SW 1271 (cell line): Measurements from ENCODE around the gene ARFIP1.

Experiments
- DNase-seq, 2 experiments: peaks; one replicate each; lab custom pipeline; 2025; lab: John Stamatoyannopoulos, UW

ARFIP1 gene

GRCh38 chr4:152898606-152899005, 118.9 kb downstream of the ARFIP1 start:
- DNase-seq: no peak

GRCh38 chr4:152900395-152900794, 120.6 kb downstream of the ARFIP1 start:
- no peak for DNase-seq

DNA sequence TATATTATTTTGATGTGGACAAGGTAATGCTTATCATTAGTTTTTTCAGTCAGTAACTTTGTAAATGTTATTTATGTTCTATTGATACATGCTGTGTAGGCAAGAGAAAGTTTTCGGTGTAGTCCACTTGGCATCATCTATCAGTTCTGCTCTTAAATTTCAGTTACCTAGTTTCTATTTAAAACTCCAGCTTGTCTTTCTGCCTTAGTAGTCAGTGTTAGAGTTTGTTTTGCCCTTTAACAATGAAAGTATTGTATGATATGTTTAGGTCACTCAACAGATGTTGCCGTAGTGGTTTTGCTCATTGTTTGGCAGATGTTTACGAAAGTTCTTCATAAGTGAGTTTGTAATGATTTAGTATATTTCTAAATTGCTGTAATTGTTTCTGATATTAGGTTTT, 121.5 kb downstream of the ARFIP1 start:
- DNase-seq: no peak

DNA sequence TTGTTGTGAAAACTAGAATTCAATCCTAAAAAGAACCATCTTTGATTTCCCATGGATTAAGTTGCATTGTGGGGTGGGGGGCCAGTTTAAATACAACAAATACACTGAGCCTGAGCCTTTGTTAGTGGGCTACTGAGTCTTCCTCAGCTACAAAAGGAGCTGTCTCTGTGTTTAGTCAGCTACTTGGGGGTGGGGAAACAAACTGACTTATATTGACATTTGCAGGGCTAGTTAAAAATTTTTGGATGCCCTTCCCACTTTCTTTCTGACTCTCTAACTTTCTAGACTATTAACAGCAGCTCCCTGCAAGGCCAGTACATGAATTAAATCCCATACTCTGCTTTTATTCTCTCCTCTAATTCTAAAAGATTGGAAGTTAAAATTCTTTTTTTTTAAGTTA, 123.9 kb downstream of the ARFIP1 start:
- no peak for DNase-seq

DNA sequence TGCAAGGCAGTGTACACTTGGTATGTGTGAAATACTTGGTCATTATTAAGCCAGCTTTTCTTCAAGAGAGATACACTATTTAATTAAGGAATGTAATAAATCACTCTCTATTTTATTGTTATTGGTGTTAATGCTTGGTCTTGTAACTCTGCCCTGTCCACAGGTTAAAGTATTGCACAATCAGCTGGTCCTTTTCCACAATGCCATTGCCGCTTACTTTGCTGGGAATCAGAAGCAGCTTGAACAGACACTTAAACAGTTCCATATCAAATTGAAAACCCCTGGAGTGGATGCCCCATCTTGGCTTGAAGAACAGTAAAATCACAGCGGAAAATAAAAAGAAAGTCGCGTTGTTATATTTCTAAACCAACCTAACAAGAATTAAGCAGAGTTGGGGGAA, 130.1 kb downstream of the ARFIP1 start:
- DNase-seq: no peak

DNA sequence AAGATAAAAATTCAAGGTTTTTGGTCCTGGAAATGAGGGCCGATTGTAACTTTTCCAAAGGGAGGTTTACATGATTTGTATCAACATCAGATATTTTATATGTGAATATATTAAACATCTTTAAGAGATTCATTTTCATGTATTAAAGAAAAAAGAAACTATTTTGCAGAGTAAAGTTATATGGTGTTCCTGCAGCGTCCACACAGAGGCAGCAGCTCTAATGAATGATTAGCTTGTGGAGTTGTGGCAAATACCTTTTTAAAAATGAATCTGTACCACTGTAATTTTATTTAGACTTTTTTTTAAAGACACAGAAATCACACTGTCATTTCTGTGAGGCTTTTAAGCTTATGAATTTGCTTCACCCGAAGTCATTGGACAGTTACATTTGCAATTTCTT, 130.8 kb downstream of the ARFIP1 start:
- no peak for DNase-seq

- no peak for DNase-seq
Measured at GRCh38 chr4:152917543-152918395, 138.0 kb downstream of the ARFIP1 start.

GRCh38 chr4:152919826-152920225, 140.1 kb downstream of the ARFIP1 start:
- DNase-seq: no peak

DNA sequence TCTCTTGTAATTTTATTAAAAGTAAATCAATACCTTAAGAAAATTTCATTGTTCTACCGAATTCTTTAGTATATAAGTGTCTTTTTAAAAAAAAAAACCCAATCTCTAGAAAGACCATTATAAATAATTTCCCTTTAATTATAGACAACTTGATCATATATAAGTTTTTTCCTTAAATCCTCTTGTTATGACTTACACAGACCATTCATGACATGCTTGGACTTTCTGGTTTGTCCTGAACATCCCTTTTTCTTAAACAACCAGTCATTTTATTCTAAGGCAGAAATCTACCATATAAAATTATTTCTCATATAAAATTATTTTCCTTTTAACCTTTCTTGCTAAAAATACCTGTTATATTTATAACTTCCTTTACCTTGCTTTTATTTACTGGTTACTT, 141.0 kb downstream of the ARFIP1 start:
- peak in 1 of 2 experiments; percentile 3 for DNase-seq

DNA sequence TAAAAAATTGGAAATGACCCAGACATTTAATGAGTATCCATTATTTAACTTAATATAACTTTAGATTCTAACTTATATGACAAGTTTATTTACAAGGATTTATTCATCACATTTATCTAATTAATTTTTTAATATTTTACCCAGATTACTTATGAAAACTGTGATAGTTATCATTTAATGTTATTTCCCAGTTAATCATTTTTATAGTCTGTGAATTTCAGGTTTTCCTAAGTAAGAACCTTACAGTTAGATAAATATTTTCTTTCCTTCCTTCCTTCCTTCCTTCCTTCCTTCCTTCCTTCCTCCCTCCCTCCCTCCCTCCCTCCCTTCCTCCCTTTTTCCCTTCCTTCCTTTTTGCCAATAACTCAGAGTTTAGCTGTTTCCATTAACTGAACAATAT, 141.5 kb downstream of the ARFIP1 start:
- no peak for DNase-seq

- no peak for DNase-seq
Measured at GRCh38 chr4:152925851-152926250, 146.1 kb downstream of the ARFIP1 start.

DNA sequence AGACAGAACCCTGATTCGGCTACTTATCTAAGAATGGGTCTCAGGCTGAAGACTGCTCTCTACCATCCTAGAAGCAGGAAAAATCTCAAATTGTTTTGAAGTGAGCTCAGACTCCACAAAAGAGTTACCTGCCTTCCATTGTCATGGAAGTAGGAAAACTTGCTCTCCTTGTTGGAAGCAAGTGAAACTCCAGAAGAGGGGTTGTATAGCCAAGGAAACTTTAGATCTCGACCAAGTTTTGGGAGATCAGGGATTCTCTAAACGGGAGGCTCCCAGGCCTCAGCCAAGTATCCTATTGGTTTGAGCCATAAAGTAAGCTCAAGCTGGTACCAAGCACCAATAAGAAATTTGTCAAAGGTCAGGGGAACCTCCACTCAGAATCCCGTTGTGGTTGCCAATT, 147.2 kb downstream of the ARFIP1 start:
- no peak for DNase-seq

- no peak for DNase-seq
Measured at GRCh38 chr4:152927737-152928136, 148.0 kb downstream of the ARFIP1 start.

DNA sequence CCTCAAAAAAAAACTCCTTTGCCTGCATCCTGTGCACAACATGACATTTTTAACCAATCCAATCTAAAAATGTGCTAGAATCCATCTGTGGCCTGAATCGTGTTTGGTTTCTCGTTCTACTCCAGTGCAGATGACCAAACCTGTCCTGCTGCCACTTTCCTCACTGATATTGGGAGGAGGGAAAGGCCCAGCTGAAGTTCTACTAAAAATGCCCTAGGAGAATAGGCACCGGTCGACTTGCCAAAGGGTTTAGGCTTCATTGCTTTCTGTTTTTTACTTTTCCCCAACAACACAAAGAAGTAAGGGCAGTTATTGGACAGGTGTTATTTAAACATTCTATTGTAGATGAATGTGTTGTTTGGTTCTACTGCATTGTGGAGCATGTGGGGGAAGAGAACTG, 148.5 kb downstream of the ARFIP1 start:
- DNase-seq: no peak

GRCh38 chr4:152929888-152930287, 150.1 kb downstream of the ARFIP1 start:
- no peak for DNase-seq

DNA sequence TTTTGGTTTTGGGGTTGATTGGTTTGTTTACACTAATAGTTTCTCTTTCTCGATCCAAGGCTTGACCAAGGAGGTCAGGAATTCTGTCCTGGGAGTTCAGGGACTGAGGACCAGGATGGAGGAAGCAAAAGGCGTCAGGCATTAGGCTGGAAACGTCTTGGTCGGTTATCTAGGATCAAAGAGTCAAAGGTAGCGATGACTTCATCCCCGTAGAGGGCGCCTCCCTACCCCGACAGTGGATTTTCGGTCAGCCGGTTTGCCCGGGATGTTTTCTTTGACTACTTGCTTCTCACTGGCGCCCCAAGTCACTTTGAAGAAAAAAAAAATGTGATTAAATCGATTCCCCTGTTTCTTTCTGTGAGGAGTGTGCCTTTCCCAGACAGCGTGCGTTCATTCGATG, 155.4 kb downstream of the ARFIP1 start:
- no peak for DNase-seq

DNA sequence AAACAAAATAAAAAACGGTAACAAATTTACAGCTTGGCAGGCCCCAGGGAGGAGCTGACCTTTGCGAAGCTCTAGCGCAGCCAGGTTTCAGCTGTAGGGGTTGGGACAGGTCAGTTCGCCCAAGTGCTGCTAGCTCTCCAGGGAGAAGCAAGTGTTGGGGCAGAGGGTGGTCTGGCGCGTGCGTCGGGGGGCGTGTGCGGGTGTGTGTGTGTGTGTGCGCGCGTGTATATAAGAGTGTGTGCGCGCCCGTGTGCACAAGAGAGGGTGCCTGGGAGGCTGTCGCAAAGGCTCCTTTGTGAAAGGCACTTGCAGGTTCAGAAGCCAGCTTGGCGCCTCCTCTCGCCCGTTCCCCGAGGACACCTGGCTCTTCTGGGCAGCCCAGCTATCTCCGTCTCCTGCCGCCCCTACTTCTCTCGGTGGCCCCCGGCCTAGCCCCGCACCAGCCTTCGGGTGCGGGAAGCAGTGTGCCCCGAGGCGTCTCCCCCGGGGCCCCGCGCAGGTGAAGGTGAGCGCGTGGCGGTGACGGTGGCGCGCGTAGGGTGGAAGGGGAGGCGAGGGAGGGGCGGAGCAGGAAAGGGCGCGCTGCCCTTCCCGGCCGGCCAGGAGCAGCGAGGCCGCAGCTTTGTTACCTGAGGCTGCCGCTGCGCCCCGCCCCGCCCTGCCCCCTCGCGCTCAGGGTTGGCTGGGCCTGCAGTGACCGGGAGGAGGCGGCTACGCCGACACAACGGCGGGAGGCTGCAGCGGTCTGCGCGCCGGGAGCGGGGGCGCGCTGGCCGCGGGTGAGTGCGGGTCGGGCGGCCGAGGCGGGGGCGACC, 156.1 kb downstream of the ARFIP1 start, which contains the start of gene FHDC1:
Gene FHDC1 (plus strand): TSS at position 693 of the 815 bp plus-strand sequence. CDS start 6,735 bp downstream, outside the sequence.
- DNase-seq: no peak

GRCh38 chr4:152936446-152937335, 156.9 kb downstream of the ARFIP1 start:
- peak in 1 of 2 experiments; percentile 3 for DNase-seq

DNA sequence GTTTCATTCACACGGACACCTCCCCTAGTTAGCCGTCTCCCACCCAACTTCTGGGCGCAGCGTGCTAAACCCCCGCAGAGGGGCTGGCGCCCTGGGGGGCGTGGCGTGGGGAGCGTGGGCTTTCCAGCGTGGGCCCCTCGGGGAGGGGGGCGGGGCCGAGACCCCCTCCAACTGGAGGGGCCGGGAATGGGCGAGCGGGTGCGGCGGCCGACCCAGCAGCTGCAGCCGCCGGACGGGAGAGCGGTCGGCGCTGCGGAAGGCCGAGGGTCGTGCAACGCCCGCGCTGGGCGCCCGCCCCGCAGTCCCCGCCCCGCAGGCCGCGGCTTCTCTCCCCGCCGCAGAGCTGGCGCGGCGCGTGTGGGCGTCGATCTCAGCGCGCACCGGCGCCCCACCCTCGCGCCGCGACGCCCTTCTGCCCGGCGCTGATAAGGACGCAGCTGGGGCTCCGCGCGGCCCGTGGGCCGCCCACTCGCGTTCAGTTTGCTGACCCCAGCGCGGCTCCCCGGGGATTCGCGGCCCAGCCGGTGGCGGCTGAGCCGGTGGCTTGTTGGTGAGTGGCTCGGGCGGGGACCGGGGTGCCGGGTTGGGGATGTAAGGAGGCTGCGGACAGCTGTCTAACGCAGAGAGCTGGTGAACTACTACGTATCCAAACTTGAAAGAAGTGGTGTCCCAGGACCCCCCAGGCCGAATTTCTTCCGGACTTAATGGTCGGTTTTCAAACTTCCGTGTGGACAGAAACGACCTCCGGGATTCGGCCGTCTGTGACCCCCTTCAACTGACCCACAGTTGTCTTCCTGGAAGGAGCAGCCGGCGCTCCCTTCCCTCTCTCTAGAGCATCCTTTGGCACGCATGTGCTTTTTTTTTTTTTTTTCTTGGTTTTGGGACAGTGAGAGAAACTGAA, 157.8 kb downstream of the ARFIP1 start:
- DNase-seq: no peak

DNA sequence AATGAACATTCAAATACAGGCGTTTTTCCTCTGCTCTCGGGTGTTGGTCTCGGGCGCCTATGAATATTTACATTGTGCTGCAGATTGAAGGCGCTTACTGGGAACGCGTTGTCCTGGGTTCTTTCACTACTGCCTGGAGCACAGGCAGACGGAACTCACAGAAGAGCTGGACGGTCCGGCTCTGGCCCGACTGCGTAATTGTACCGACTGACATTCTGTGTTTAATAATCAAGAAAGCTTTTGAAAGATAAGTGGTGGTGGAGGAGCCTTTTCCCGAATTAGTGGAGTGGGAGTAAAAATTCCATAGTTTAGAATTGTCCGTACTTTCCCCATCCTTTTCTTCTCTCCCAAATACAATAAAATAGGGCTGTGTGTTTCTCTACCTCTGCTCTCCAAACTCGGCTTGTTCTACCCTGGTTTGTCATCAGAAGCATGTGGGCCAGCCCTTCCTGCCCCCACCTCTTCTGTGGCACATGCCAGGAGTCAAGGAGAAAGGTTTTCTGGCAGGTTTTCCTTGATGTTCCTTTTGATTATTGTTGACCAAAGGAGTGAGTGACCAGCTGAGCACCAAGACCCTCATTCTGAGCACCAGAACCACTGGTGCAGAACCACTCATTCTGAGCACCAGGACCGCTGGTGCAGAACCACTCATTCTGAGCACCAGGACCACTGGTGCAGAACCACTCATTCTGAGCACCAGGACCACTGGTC, 158.6 kb downstream of the ARFIP1 start:
- no peak for DNase-seq
